Panc1 (cell line): Measurements from ENCODE around the gene CDC5L. TPM values are rescaled to one million over a fixed set of nuclear protein-coding genes. Genes with fewer than 3 reads are reported as not detected.

Experiments
- ATAC-seq: fragments of 200-7000 bp; cut with Tn5 transposase; 2 replicates; pipeline ENCODE4 v1.9.1; 2020; ENCODE audit warnings: mild to moderate bottlenecking, moderate library complexity
- BruUV-seq: library from RNA; stranded (reverse); fragments of 400-500 nt; replicated peaks from 2 replicates; lab custom pipeline; 2021; lab: Mats Ljungman, UMichigan
- CTCF ChIA-PET: fragments of 300-600 bp; sonication (Branson Sonifier 250); formaldehyde crosslinking; loops from one replicate; lab custom pipeline; 2022; ENCODE audit warnings: antibody characterized with exemption; lab: Charles Lee
- POLR2A ChIA-PET: fragments of 300-600 bp; sonication (Branson Sonifier 250); formaldehyde crosslinking; loops from one replicate; lab custom pipeline; 2022; ENCODE audit warnings: antibody characterized with exemption; lab: Charles Lee
- DNase-seq: peaks from one replicate; pipeline ENCODE4 v3.0.0-alpha.2; 2010; ENCODE audit warnings: low read depth, low spot score
- H3K27ac ChIP-seq: 2 replicates; pipeline ENCODE4 v1.5.1; 2011; ENCODE audit warnings: mild to moderate bottlenecking, low read length, inconsistent platforms
- H3K27me3 ChIP-seq: fragments of 200-500 bp; sonication (Bioruptor generic); 2 replicates; pipeline ENCODE4 v1.6.0; 2014; ENCODE audit warnings: low read length, inconsistent platforms; ENCODE audit not compliant: control insufficient read depth, insufficient read depth
- H3K36me3 ChIP-seq: fragments of 200-500 bp; sonication (Bioruptor generic); 2 replicates; pipeline ENCODE4 v1.5.1; 2014; ENCODE audit warnings: inconsistent platforms, mild to moderate bottlenecking, low read length, moderate library complexity; ENCODE audit not compliant: control insufficient read depth, insufficient read depth
- H3K4me1 ChIP-seq: 2 replicates; pipeline ENCODE4 v1.5.1; 2011; ENCODE audit warnings: inconsistent platforms, mild to moderate bottlenecking, low read length, moderate library complexity; ENCODE audit not compliant: control insufficient read depth, insufficient read depth
- H3K4me3 ChIP-seq, 2 experiments: 2 replicates each; pipeline ENCODE4 v1.5.1; 2011 to 2012; ENCODE audit warnings: low read depth in 2 of 2, low read length in 2 of 2, mild to moderate bottlenecking in 2 of 2, inconsistent platforms in 1 of 2, moderate library complexity in 1 of 2
- H3K9me3 ChIP-seq: fragments of 200-500 bp; sonication (Bioruptor generic); 2 replicates; pipeline ENCODE4 v1.5.1; 2014; ENCODE audit warnings: low read depth, mild to moderate bottlenecking, inconsistent platforms, low read length, moderate library complexity; ENCODE audit not compliant: control insufficient read depth, insufficient read depth
- POLR2AphosphoS5 ChIP-seq: IDR thresholded peaks from 2 replicates; pipeline ENCODE4 v1.6.1; 2012; ENCODE audit warnings: mild to moderate bottlenecking, low read depth, low read length, moderate library complexity
- SIN3A ChIP-seq: IDR thresholded peaks from 2 replicates; pipeline ENCODE4 v1.6.1; 2012; ENCODE audit warnings: low read depth, mild to moderate bottlenecking, low read length, moderate library complexity, borderline replicate concordance; ENCODE audit not compliant: insufficient read depth
- TCF7L2 ChIP-seq: IDR thresholded peaks from 2 replicates; pipeline ENCODE4 v1.6.1; 2011; ENCODE audit warnings: mild to moderate bottlenecking, low read depth, low read length, inconsistent platforms
- in situ Hi-C: cut with HindIII; loops from 2 replicates; pipeline ENCODE4 v1.10.0; 2016; ENCODE audit warnings: low sequenced_read_pairs, low pct_unique_long_range_greater_than_20kb
- intact Hi-C: fragments of 100-400 bp; cut with micrococcal nuclease; formaldehyde crosslinking; loops from one replicate; pipeline ENCODE4 v1.10.0; 2022; ENCODE audit not compliant: unreplicated experiment
- total RNA-seq: library from RNA; stranded (reverse); gene quantifications from one replicate; pipeline ENCODE4 v1.2.1, GENCODE V29; 2021; ENCODE audit not compliant: unreplicated experiment
- TF ChIP-seq, protein P1 (sequence below): fragments of 450-650 bp; IDR thresholded peaks from 2 replicates; pipeline ENCODE4 v1.5.1; 2017; ENCODE audit warnings: mild to moderate bottlenecking
- TF ChIP-seq, protein P2 (sequence below), 2 experiments: IDR thresholded peaks; 2 replicates each; pipeline ENCODE4 v1.6.1; 2011 to 2012; ENCODE audit warnings: low read depth in 2 of 2, control low read depth in 1 of 2, low read length in 1 of 2, mild to moderate bottlenecking in 1 of 2, moderate library complexity in 1 of 2; ENCODE audit not compliant: insufficient read depth in 1 of 2

The CDC5L gene
- total RNA-seq, 1 experiment from 2014 or later, result 23.3 TPM

DNA sequence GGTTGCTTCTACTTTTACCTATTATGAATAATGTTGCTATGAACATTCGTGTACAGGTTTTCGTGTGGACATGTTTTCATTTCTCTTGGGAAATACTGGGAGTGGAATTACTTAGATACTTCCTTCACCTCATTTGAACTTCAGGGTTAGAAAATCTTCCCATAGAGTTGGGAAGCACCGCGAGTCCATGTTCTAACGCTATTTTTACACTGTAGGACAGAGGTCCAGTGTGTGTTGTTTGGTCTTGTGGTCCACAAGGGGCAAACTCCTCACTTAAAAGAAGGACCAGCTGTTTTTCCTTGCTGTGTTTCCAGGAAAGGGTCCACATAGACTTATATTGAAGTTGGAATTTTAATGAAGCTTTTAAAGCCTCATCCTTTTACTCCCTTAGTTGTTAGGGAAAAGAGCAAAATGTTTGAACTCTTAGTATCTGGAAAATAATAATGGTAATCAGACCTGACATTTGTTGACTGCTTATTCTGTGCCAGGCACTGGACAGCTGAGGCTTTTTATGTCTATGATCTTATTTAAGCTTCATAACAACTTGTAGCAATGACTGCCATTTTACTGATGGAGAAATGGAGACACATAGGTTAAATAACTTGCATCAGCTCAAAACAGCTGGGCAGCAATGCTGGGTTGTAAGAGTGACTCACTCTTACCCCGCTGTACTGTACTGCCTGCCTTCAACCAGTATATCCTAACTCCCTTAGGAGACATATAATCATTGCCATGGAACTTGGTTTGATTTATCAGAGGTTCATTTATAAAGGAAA lies 52.0 kb downstream of the CDC5L start:
- Histone ChIP-seq H3K4me1 (no peaks in the 10 kb centered on the region), H3K27ac (no peak overlapping the region), H3K27me3 (no peaks in the 10 kb centered on the region), H3K9me3 (peaks cover 3% of the 10 kb centered on the region; the same call in 1 of the 2 replicates), H3K4me3 (no peak overlapping the region), H3K36me3 (no peaks in the 10 kb centered on the region)
- ATAC-seq (peak; percentile 56; the same call in 1 of the 2 replicates), DNase-seq (no peak)
- ChIA-PET POLR2A (interaction anchor here (0.7 kb wide), 2 partner anchors 10 to 43 kb away, joined by 6 read pairs; no protein-coding TSS in a partner anchor), CTCF (interaction anchor here (0.7 kb wide), 1 partner anchor 88 kb away, joined by 9 read pairs; no protein-coding TSS in a partner anchor)
- no TSS peak for BruUV-seq
- TF ChIP-seq, protein P1, sequence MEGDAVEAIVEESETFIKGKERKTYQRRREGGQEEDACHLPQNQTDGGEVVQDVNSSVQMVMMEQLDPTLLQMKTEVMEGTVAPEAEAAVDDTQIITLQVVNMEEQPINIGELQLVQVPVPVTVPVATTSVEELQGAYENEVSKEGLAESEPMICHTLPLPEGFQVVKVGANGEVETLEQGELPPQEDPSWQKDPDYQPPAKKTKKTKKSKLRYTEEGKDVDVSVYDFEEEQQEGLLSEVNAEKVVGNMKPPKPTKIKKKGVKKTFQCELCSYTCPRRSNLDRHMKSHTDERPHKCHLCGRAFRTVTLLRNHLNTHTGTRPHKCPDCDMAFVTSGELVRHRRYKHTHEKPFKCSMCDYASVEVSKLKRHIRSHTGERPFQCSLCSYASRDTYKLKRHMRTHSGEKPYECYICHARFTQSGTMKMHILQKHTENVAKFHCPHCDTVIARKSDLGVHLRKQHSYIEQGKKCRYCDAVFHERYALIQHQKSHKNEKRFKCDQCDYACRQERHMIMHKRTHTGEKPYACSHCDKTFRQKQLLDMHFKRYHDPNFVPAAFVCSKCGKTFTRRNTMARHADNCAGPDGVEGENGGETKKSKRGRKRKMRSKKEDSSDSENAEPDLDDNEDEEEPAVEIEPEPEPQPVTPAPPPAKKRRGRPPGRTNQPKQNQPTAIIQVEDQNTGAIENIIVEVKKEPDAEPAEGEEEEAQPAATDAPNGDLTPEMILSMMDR, result no peak
- TF ChIP-seq, protein P2, sequence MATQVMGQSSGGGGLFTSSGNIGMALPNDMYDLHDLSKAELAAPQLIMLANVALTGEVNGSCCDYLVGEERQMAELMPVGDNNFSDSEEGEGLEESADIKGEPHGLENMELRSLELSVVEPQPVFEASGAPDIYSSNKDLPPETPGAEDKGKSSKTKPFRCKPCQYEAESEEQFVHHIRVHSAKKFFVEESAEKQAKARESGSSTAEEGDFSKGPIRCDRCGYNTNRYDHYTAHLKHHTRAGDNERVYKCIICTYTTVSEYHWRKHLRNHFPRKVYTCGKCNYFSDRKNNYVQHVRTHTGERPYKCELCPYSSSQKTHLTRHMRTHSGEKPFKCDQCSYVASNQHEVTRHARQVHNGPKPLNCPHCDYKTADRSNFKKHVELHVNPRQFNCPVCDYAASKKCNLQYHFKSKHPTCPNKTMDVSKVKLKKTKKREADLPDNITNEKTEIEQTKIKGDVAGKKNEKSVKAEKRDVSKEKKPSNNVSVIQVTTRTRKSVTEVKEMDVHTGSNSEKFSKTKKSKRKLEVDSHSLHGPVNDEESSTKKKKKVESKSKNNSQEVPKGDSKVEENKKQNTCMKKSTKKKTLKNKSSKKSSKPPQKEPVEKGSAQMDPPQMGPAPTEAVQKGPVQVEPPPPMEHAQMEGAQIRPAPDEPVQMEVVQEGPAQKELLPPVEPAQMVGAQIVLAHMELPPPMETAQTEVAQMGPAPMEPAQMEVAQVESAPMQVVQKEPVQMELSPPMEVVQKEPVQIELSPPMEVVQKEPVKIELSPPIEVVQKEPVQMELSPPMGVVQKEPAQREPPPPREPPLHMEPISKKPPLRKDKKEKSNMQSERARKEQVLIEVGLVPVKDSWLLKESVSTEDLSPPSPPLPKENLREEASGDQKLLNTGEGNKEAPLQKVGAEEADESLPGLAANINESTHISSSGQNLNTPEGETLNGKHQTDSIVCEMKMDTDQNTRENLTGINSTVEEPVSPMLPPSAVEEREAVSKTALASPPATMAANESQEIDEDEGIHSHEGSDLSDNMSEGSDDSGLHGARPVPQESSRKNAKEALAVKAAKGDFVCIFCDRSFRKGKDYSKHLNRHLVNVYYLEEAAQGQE (IDR thresholded peaks at IDR 0.05; ENCODE audit: insufficient read depth in 1 of 2, low read depth in 2 of 2, low read length in 1 of 2), result no peak
- TF ChIP-seq TCF7L2, result no peak
- TF ChIP-seq SIN3A, result no peak
- no peak for TF ChIP-seq POLR2AphosphoS5
- in situ Hi-C loops (no loop called here), intact Hi-C loops (no loop called here)

DNA sequence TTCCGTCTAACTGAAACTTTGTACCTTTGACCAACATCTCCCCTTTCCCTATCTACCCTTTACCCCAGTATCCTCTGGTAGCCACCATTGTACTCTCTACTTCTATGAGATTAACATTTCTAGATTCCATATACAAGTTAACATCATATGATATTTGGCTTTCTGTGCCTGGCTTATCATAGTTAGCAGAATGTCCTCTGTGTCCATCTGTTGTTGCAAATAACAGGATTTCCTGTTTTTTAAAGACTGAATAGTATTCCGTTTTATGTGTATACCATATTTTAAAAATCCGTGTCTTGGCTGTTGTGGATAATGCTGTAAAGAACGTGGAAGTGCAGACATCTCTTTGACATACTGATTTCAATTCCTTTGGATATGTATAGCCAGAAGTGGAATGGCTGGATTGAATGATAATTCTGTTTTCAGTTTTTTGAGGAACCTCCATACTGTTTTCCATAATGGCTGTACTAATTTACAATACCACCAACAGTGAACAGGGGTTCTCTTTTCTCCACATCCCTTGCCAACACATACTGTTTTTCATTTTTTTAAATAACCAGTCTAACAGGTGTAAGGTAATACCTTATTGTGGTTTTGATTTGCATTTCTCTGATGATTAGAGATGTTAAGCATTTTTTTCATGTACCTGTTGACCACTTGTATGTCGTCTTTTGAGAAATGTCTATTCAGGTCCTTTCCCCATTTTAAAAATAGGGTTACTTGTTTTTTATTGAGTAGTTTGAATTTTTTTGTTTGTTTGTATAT lies 53.8 kb downstream of the CDC5L start:
- Histone ChIP-seq H3K4me3 (no peak overlapping the region), H3K27me3 (no peaks in the 10 kb centered on the region), H3K9me3 (peaks cover 3% of the 10 kb centered on the region; the same call in 1 of the 2 replicates), H3K36me3 (0 out of 2 replicates have a peak, but pooled peaks cover 5% of the 10 kb centered on the region), H3K4me1 (no peaks in the 10 kb centered on the region), H3K27ac (no peak overlapping the region)
- ATAC-seq, result no peak
- no peak for DNase-seq
- TF ChIP-seq, protein P1, result no peak
- TF ChIP-seq TCF7L2, result no peak
- TF ChIP-seq, protein P2 (IDR thresholded peaks at IDR 0.05; ENCODE audit: insufficient read depth in 1 of 2, low read depth in 2 of 2, low read length in 1 of 2), result no peak
- TF ChIP-seq POLR2AphosphoS5, result no peak
- TF ChIP-seq SIN3A, result no peak
- in situ Hi-C loops, result no loop called here
- intact Hi-C loops, result no loop called here
- BruUV-seq, result no TSS peak
- ChIA-PET POLR2A (no interaction called here), CTCF (no interaction called here)
